ENCODE data around the gene R3HDM2.
"Not testable (repeated sequence)": the region's sequence is repeated elsewhere in the genome, so short reads cannot be mapped to it uniquely, and the experiment has no call there.

R3HDM2 gene

DNA sequence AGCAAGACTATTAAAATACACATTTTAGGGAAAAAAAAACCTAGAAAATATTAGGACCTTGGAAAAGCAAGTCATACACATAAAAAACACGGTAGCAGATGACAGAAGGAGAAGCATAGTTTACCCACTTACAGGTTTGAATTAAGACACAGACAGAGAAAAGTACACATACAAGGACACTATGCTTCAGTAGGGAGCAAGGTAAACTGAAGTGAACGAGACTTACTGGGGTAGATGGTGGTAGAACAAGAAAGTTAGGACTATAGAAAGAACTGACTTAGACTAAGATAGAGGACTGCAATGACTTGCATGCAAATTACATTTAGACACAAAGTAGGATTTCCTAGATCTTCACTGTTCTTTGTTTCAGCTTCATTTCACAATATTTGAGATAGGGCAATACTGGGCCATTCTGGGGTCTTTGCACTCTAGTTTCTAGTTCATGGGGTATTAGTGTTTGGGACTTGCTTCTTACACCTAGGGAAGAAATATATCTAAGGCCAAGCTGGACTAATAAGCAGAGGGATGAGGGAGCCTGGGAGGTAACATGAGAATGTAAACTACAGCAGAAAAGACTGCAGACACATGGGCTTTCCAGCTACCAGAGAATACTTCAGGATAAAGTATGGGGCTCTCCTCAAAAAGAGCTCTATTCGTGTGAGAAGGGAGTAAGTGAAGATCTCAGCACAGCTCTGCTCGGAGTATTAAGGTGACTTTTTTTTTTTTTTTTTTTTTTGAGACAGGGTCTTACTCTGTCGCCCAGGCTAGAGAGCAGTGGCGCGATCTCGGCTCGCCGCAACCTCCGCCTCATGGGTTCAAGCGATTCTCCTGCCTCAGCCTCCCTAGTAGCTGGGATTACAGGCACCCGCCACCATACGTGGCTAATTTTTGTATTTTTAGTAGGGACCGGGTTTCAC, 152.1 kb downstream of the R3HDM2 start:
- H3K14ac ChIP-seq (ENCODE audit: low read length): no peak overlapping the region
- no peak overlapping the region for H3K4me3 ChIP-seq (ENCODE audit: low read depth, low read length)
- H2BK5ac ChIP-seq (ENCODE audit: low read depth, low read length, poor library complexity): no peak overlapping the region
- H2AFZ ChIP-seq (ENCODE audit: insufficient read depth, low read length, poor library complexity): no peak overlapping the region
- H2BK12ac ChIP-seq (ENCODE audit: low read length): no peak overlapping the region
- H3K27ac ChIP-seq (ENCODE audit: low read depth, low read length): no peak overlapping the region
- H4K91ac ChIP-seq (ENCODE audit: low read depth, low read length): no peak overlapping the region
- peaks cover 4% of the 10 kb centered on the region for H3K79me1 ChIP-seq (ENCODE audit: low read length)
- peaks cover 6 to 7% of the 10 kb centered on the region in 2 experiments for H3K36me3 ChIP-seq (ENCODE audit: control insufficient read depth in 1 of 2, insufficient read depth in 2 of 2, low read length in 2 of 2)
- H3K27me3 ChIP-seq (ENCODE audit: insufficient read depth, low read length): no peaks in the 10 kb centered on the region
- WGBS (ENCODE audit: extremely low coverage, insufficient coverage, insufficient read length): no CpG with 5 or more reads among the region's 15 CpGs
- H4K12ac ChIP-seq (ENCODE audit: low read depth, low read length): no peak overlapping the region
- H2BK120ac ChIP-seq (ENCODE audit: insufficient read depth, low read length, poor library complexity): no peak overlapping the region
- H3K4me1 ChIP-seq (ENCODE audit: control insufficient read depth in 1 of 2, insufficient read depth in 2 of 2, low read length in 2 of 2): peaks cover 6 to 8% of the 10 kb centered on the region in 2 experiments
- H2AK5ac ChIP-seq (ENCODE audit: low read length): no peak overlapping the region
- H3K9ac ChIP-seq (ENCODE audit: low read length): no peak overlapping the region
- H4K8ac ChIP-seq (ENCODE audit: low read depth, low read length): no peak overlapping the region
- H3K9me3 ChIP-seq (ENCODE audit: insufficient read depth, low read depth, low read length): no peaks in the 10 kb centered on the region
- DNase-seq: no peak
- H3K18ac ChIP-seq (ENCODE audit: low read length): no peak overlapping the region
- no peaks in the 10 kb centered on the region for H3K79me2 ChIP-seq (ENCODE audit: control insufficient read depth, insufficient read depth, low read length, poor library complexity)
- H3K4ac ChIP-seq (ENCODE audit: low read depth, low read length): no peak overlapping the region
- H3K23ac ChIP-seq (ENCODE audit: low read length): no peak overlapping the region
- H3K4me2 ChIP-seq (ENCODE audit: low read length): no peak overlapping the region

DNA sequence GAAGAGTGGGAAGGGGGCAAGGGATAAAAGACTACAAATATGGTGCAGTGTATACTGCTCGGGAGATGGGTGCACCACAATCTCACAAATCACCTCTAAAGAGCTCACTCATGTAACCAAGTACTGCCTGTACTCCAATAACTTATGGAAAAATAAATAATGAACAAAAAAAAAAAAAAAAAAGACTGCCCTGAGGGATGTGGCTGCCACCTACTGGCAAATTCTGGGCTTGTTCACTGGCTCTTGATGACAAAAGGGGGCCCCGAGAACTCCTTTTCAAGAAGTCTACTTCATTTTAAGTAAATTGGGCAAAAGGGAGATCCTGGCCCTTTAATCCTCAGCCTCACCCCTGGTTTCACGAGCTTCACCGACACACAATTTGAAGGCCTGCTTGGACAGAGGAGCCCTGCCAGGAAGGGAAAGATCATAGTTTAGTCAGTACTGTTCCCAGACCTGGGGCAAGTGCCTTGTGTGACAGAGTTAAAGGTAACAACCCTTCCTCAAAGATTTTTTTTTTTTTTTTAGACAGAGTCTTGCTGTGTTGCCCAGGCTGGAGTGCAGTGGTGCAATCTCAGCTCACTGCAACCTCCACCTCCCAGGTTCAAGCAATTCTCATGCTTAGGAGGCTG, 153.8 kb downstream of the R3HDM2 start:
- Histone ChIP-seq H2BK5ac (ENCODE audit: low read depth, low read length, poor library complexity) (no peak overlapping the region), H3K14ac (ENCODE audit: low read length) (no peak overlapping the region), H3K79me2 (ENCODE audit: control insufficient read depth, insufficient read depth, low read length, poor library complexity) (no peaks in the 10 kb centered on the region), H3K27ac (ENCODE audit: low read depth, low read length) (no peak overlapping the region), H3K9me3 (ENCODE audit: insufficient read depth, low read depth, low read length) (no peaks in the 10 kb centered on the region), H3K79me1 (ENCODE audit: low read length) (peaks cover 4% of the 10 kb centered on the region), H3K27me3 (ENCODE audit: insufficient read depth, low read length) (no peaks in the 10 kb centered on the region), H4K8ac (ENCODE audit: low read depth, low read length) (no peak overlapping the region), H3K4me3 (ENCODE audit: low read depth, low read length) (no peak overlapping the region), H3K18ac (ENCODE audit: low read length) (no peak overlapping the region), H3K9ac (ENCODE audit: low read length) (no peak overlapping the region), H2BK120ac (ENCODE audit: insufficient read depth, low read length, poor library complexity) (no peak overlapping the region), H3K4me2 (ENCODE audit: low read length) (no peak overlapping the region), H4K91ac (ENCODE audit: low read depth, low read length) (no peak overlapping the region), H2AFZ (ENCODE audit: insufficient read depth, low read length, poor library complexity) (no peak overlapping the region), H3K4me1 (ENCODE audit: control insufficient read depth in 1 of 2, insufficient read depth in 2 of 2, low read length in 2 of 2) (peaks cover 6 to 8% of the 10 kb centered on the region in 2 experiments), H2BK12ac (ENCODE audit: low read length) (no peak overlapping the region), H3K23ac (ENCODE audit: low read length) (no peak overlapping the region), H4K12ac (ENCODE audit: low read depth, low read length) (no peak overlapping the region), H2AK5ac (ENCODE audit: low read length) (no peak overlapping the region), H3K4ac (ENCODE audit: low read depth, low read length) (no peak overlapping the region), H3K36me3 (ENCODE audit: control insufficient read depth in 1 of 2, insufficient read depth in 2 of 2, low read length in 2 of 2) (peaks cover 5% of the 10 kb centered on the region in 2 experiments)
- DNase-seq: no peak
- WGBS (ENCODE audit: extremely low coverage, insufficient coverage, insufficient read length): no CpG with 5 or more reads among the region's 4 CpGs

DNA sequence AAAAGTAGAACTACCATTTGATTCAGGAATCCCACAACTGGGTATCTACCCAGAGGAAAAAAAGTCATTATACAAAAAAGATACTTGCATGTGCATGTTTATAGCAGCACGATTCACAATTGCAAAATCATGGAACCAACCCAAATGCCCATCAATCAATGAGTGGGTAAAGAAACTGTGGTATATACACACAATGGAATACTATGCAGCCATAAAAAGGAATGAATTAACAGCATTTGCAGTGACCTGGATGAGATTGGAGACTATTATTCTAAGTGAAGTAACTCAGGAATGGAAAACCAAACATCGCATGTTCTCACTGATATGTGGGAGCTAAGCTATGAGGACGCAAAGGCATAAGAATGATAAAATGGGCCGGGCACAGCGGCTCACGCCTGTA, 154.6 kb downstream of the R3HDM2 start:
- H2BK12ac ChIP-seq (ENCODE audit: low read length); H2BK120ac ChIP-seq (ENCODE audit: insufficient read depth, low read length, poor library complexity); H3K79me2 ChIP-seq (ENCODE audit: control insufficient read depth, insufficient read depth, low read length, poor library complexity); H3K36me3 ChIP-seq (ENCODE audit: control insufficient read depth in 1 of 2, insufficient read depth in 2 of 2, low read length in 2 of 2); H3K9me3 ChIP-seq (ENCODE audit: insufficient read depth, low read depth, low read length); H3K4me3 ChIP-seq (ENCODE audit: low read depth, low read length); H4K12ac ChIP-seq (ENCODE audit: low read depth, low read length); H3K9ac ChIP-seq (ENCODE audit: low read length); H2AK5ac ChIP-seq (ENCODE audit: low read length); H3K4me2 ChIP-seq (ENCODE audit: low read length); H3K18ac ChIP-seq (ENCODE audit: low read length); H4K91ac ChIP-seq (ENCODE audit: low read depth, low read length); H4K8ac ChIP-seq (ENCODE audit: low read depth, low read length); H3K4me1 ChIP-seq (ENCODE audit: control insufficient read depth in 1 of 2, insufficient read depth in 2 of 2, low read length in 2 of 2); H3K27me3 ChIP-seq (ENCODE audit: insufficient read depth, low read length); H3K4ac ChIP-seq (ENCODE audit: low read depth, low read length); DNase-seq; H3K23ac ChIP-seq (ENCODE audit: low read length); H3K79me1 ChIP-seq (ENCODE audit: low read length); H3K14ac ChIP-seq (ENCODE audit: low read length); H3K27ac ChIP-seq (ENCODE audit: low read depth, low read length); H2AFZ ChIP-seq (ENCODE audit: insufficient read depth, low read length, poor library complexity); H2BK5ac ChIP-seq (ENCODE audit: low read depth, low read length, poor library complexity): not testable (repeated sequence)
- WGBS (ENCODE audit: extremely low coverage, insufficient coverage, insufficient read length): no CpG with 5 or more reads among the region's 6 CpGs

DNA sequence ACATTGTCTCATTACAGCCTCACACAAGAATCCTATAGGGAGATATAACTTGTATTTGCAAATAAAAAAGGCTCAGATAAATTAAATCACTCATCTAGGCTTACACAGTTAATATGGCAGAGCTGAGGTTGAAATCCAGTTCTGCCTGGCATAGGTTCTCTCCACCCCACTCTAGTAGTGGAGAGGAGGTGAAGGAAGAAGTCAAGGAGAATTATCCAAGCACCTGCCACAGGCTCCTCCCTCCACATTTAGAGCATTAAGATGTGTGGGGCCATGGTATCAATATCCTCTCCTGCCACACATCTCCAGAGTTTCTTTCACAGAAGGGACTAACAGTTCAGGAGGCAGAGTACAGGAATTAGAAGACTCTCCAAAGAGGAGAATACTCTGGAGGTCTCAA, 157.3 kb downstream of the R3HDM2 start:
- Histone ChIP-seq H3K4me2 (ENCODE audit: low read length) (no peak overlapping the region), H2BK120ac (ENCODE audit: insufficient read depth, low read length, poor library complexity) (no peak overlapping the region), H3K79me1 (ENCODE audit: low read length) (no peaks in the 10 kb centered on the region), H3K23ac (ENCODE audit: low read length) (no peak overlapping the region), H3K14ac (ENCODE audit: low read length) (no peak overlapping the region), H3K27me3 (ENCODE audit: insufficient read depth, low read length) (no peaks in the 10 kb centered on the region), H3K36me3 (ENCODE audit: control insufficient read depth in 1 of 2, insufficient read depth in 2 of 2, low read length in 2 of 2) (peaks cover 7 to 14% of the 10 kb centered on the region in 2 experiments), H3K79me2 (ENCODE audit: control insufficient read depth, insufficient read depth, low read length, poor library complexity) (no peaks in the 10 kb centered on the region), H2BK5ac (ENCODE audit: low read depth, low read length, poor library complexity) (no peak overlapping the region), H4K91ac (ENCODE audit: low read depth, low read length) (no peak overlapping the region), H3K4me3 (ENCODE audit: low read depth, low read length) (no peak overlapping the region), H4K12ac (ENCODE audit: low read depth, low read length) (no peak overlapping the region), H2AK5ac (ENCODE audit: low read length) (no peak overlapping the region), H3K9me3 (ENCODE audit: insufficient read depth, low read depth, low read length) (no peaks in the 10 kb centered on the region), H3K9ac (ENCODE audit: low read length) (no peak overlapping the region), H3K18ac (ENCODE audit: low read length) (no peak overlapping the region), H2BK12ac (ENCODE audit: low read length) (no peak overlapping the region), H2AFZ (ENCODE audit: insufficient read depth, low read length, poor library complexity) (no peak overlapping the region), H3K27ac (ENCODE audit: low read depth, low read length) (no peak overlapping the region), H4K8ac (ENCODE audit: low read depth, low read length) (no peak overlapping the region), H3K4me1 (ENCODE audit: control insufficient read depth in 1 of 2, insufficient read depth in 2 of 2, low read length in 2 of 2) (no peaks in the 10 kb centered on the region), H3K4ac (ENCODE audit: low read depth, low read length) (no peak overlapping the region)
- DNase-seq: no peak

Measured in trophoblast cell (in vitro differentiated cells and primary cell).